ENCODE data around the gene AMFR.

The AMFR gene

GRCh38 chr16:56425439-56425832 is at the start of gene AMFR:
TSS of gene AMFR (minus strand) at chr16:56425545. CDS start at chr16:56425327, 218 bp downstream.
- peak; percentile 58 for DNase-seq

- no peak for DNase-seq
Measured at GRCh38 chr16:56470666-56471065, 45.3 kb upstream of the AMFR start.

- DNase-seq = no peak
Measured at GRCh38 chr16:56470232-56470631, 44.9 kb upstream of the AMFR start.

- no peak for DNase-seq
Measured at GRCh38 chr16:56469748-56470147, 44.4 kb upstream of the AMFR start.

GRCh38 chr16:56468800-56469199 is 43.5 kb upstream of the AMFR start:
- no peak for DNase-seq

- no peak for DNase-seq
Measured at GRCh38 chr16:56466344-56466743, 41.0 kb upstream of the AMFR start.

- DNase-seq = no peak
Measured at GRCh38 chr16:56463153-56463552, 37.8 kb upstream of the AMFR start.

GRCh38 chr16:56462064-56462796 is 36.9 kb upstream of the AMFR start:
- DNase-seq = no peak

- no peak for DNase-seq
Measured at GRCh38 chr16:56460101-56460500, 34.8 kb upstream of the AMFR start.

- DNase-seq = no peak
Measured at GRCh38 chr16:56457927-56458470, 32.7 kb upstream of the AMFR start.

GRCh38 chr16:56451753-56452689 is 26.7 kb upstream of the AMFR start:
- peak; percentile 66 for DNase-seq

- DNase-seq = peak; percentile 99
Measured at GRCh38 chr16:56450986-56451752, 25.8 kb upstream of the AMFR start, which contains the start of the genes NUDT21 and OGFOD1. TSS of gene NUDT21 (minus strand) at chr16:56451332. CDS start at chr16:56451202, 130 bp downstream. TSS of gene OGFOD1 (plus strand) at chr16:56451554. CDS start at chr16:56451613, 59 bp downstream.

GRCh38 chr16:56450275-56450985 is 25.1 kb upstream of the AMFR start:
- peak; percentile 7 for DNase-seq

GRCh38 chr16:56448005-56448404 is 22.7 kb upstream of the AMFR start:
- DNase-seq = no peak

GRCh38 chr16:56447286-56447685 is 21.9 kb upstream of the AMFR start:
- no peak for DNase-seq

- no peak for DNase-seq
Measured at GRCh38 chr16:56438038-56438437, 12.7 kb upstream of the AMFR start.

GRCh38 chr16:56436258-56436657 is 10.9 kb upstream of the AMFR start:
- no peak for DNase-seq

GRCh38 chr16:56428091-56428490 is 2.7 kb upstream of the AMFR start:
- no peak for DNase-seq

GRCh38 chr16:56426585-56426984 is 1.2 kb upstream of the AMFR start:
- no peak for DNase-seq

- no peak for DNase-seq
Measured at GRCh38 chr16:56424791-56425438, 430 bp downstream of the AMFR start.

GRCh38 chr16:56424404-56424764 is 961 bp downstream of the AMFR start:
- DNase-seq = no peak
